ENCODE results near the gene HYPK.
A peak's percentile ranks its signal among the peaks of the same experiment; 100 is the strongest.
"Not testable (repeated sequence)": the region's sequence is repeated elsewhere in the genome, so short reads cannot be mapped to it uniquely, and the experiment has no call there.

HYPK gene

GRCh38 chr15:43795997-43796396 lies 4.4 kb upstream of the HYPK start:
- no peak for DNase-seq (ENCODE audit: low spot score)

GRCh38 chr15:43796566-43796965 lies 3.8 kb upstream of the HYPK start:
- DNase-seq (ENCODE audit: low spot score): no peak

DNA sequence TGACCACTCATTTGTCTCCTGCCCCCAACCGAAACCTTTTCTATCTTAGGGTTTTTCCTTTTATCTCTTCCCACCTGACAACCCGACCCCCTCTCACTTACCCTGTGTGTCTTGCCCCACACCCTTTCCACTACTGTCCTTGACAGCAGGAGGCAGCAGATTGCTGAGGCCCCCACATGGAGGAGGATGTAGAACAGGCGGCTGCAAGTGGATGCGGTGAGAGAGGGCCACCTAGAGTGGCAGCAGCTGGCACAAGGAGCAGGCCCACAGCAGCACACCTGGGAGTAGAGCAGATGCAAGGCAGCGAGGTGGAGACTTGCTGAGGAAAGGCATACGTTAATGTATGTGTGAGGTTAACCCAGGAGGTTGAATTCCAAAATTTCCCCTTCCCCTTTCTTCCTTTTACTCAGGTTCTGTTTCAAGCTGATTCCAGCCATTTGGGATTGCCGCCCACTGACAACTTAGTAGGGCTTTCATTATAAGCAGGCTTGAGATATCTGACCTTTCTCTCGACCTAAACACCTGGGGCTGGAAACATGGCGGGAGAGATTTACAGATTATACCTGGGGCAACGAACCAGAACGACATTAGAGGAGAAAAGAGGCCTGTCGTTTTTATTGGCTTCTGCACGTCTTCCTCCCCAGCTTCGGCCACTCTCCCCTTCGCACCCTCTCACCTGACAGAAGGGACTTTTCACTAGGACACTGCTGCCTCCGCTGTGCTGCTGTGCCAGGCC lies 1.0 kb upstream of the HYPK start:
- no peak for DNase-seq (ENCODE audit: low spot score)

DNA sequence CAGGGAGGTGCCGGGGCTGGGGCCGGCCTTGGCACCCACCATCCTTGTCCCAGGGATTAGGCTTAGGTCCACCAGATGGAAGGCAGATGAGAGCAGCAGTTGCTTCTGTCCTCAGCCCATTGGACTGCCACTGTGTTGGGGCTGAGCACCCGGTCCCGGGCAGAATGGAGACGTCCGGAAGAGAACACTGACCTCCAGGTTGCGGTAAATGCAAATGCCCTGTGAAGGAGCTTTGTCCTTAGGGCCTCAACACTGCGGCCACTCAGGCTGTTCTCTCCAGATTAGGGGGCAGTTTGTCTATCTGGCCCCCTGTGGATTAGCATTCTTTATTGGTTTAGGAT lies 484 bp upstream of the HYPK start, which contains the start of gene SERINC4:
Gene SERINC4, minus strand, starts transcription at position 276 of the 341 bp plus-strand sequence. Its CDS starts 234 bp downstream, at position 42.
- no peak for DNase-seq (ENCODE audit: low spot score)

GRCh38 chr15:43802676-43803075 lies 2.3 kb downstream of the HYPK start:
- DNase-seq (ENCODE audit: low spot score): not testable (repeated sequence)

DNA sequence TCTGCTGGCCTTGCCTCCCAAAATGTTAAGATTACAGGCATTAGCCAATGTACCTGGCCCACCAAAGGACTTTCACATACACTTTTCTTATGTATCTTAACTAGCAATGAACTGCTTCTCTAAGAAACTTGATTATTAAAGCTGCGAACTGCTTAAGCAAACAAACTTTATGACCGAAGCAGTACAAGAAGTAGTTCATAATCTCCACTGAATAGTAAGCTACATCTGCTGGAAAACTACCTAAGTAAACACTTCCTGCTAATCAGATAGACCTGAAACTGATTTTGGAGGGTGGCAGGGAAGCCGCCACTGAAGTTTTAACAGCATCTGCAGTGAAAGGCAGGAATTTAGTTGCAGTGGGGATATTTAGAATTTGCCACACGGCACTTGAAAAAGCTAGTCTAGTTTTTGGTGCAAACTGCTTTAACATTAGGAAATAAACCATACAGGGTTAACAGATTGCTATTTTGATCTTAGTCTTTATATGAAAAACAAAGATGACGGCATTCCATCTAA lies 8.1 kb downstream of the HYPK start:
- no peak for DNase-seq (ENCODE audit: low spot score)

DNA sequence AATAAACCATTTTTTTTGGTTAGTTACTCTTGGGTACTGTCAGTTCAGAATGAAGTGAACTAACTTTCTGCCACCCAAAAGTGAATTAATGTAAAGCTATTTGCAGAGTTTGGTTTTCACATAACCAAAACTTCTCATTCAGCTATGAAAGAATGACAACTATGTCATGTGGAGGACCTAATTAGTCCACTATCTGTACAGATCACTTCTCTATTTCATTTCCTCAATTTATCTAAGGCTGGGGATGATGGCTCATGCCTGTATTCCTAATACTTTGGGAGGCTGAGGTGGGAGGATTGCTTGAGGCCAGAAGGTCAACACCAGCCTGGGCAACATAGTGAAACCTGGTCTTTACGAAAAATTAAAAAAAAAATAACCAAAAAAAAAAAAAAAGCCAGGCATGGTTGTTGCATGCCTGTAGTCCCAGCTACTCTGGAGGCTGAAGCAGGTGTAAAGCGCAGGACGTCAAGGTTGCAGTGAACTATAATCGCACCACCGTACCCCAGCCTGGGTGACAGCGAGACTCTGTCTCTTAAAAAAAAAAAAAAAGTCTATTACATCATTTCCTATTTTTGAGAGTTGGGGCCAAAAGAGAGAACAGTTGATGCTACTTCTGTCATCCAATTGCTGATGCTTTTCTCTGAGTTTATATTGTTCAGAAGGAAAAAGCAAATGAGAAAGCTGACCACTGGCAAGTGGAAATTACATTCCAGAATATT lies 8.7 kb downstream of the HYPK start:
- no peak for DNase-seq (ENCODE audit: low spot score)

GRCh38 chr15:43815064-43815463 lies 14.7 kb downstream of the HYPK start:
- not testable (repeated sequence) for DNase-seq (ENCODE audit: low spot score)

GRCh38 chr15:43821505-43821904 lies 21.1 kb downstream of the HYPK start:
- DNase-seq (ENCODE audit: low spot score): no peak

GRCh38 chr15:43824302-43825246 lies 24.2 kb downstream of the HYPK start, which contains the start of gene MFAP1:
Gene MFAP1 (minus strand): TSS chr15:43824690. CDS start chr15:43824569, 121 bp downstream.
- peak; percentile 93 for DNase-seq (ENCODE audit: low spot score)

- not testable (repeated sequence) for DNase-seq (ENCODE audit: low spot score)
These were observed 24.9 kb downstream of the HYPK start for GRCh38 chr15:43825305-43825704.

DNA sequence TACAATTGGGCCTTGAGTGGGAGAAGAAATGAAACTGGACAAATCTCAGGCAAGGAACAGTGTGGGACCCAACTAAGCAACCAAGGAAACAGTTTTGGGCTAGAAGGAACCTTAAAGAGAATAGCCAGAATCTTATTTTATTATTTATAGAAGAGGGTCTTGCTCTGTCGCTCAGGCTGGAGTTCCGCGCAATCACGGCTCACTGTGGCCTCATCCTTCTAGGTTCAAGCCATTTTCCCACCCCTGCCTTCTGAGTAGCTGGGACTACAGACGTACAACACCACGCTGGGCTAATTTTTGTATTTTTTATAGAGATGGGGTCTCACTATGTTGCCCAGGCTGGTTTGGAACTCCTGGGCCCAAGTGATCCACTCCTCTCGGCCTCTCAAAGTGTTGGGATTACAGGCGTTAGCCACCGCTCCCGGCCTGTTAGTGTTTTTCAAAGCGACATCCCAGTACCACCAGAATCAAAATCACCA lies 25.7 kb downstream of the HYPK start:
- no peak for DNase-seq (ENCODE audit: low spot score)

DNA sequence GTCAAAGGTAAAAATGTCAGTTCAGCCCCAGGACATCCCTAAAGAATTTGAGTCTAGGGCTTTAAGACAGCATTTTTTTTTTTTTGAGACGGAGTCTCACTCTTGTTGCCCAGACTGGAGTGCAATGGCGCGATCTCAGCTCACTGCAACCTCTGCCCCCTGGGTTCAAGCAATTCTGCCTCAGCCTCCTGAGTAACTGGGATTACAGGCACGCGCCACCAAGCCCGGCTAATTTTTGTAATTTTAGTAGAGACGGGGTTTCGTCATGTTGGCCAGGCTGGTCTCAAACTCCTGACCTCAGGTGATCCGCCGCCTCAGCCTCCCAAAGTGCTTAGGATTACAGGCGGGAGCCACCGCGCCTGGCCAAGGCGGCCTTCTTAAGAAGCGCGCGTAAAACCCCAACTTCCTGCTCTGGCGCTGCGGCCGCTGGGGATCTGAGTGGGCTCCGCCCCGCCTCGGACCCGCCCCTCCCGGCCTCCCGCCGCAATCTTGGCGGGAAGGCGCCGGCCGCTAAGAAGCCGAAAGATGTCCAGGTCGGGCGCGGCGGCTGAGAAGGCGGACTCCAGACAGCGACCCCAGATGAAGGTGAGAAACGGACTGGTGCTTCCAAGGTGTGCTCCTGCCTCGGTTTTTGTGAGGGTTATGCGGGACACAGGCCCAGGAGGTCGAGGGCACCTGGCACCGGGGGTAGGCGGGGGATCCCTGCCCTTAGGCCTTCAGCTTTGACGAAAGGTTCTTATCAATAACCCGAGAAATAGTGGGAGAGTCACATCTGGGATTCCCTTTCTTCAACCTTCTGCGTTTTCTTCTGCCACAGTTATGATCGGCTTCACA lies 26.3 kb downstream of the HYPK start, which contains the start of gene WDR76:
Gene WDR76, plus strand, starts transcription at position 495 of the 834 bp plus-strand sequence. Its CDS starts 31 bp downstream, at position 526.
- DNase-seq (ENCODE audit: low spot score): peak; percentile 63

DNA sequence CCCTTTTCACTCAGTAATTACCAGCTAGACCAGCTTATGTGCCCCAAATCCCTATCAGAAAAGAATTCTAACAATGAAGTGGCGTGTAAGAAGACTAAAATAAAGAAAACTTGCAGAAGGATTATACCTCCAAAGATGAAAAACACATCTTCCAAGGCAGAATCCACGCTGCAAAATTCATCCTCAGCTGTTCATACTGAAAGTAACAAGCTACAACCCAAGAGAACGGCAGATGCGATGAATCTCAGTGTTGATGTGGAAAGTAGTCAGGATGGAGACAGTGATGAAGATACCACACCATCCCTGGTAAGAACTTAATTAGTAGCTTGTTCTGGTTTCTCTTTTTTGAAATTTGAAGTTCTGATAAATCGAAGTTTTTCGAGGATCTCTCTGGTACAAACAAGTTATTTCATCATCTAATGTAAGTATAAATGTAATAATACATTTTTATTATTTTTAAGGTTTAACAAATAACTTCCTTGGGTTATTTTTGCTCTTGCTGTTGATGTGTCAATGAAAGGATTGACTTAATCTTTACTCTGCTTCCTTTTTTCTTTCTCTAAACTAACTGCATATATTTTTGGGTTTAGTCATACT lies 27.8 kb downstream of the HYPK start:
- DNase-seq (ENCODE audit: low spot score): peak; percentile 4

DNA sequence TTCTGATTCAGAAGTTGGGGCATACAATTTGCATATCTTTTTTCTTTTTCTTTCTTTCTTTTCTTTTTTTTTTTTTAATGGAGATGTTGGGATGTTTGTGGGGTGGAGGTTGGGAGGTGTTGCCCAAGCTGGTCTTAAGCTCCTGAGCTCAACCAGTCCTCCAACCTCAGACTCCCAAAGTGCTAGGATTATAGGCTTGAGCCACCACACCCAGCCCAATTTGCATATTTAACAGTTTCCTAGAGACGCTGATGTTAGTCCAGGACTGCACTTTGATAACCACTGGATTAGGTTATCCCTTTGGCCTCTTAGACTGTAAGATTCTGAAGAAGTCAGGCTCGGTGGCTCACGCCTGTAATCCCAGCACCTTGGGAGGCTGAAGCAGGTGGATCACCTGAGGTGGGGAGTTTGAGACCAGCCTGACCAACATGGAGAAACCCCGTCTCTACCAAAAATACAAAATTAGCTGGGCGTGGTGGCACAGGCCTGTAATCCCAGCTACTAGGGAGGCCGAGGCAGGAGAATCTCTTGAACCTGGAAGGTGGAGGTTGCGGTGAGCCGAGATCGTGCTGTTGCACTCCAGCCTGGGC lies 29.6 kb downstream of the HYPK start:
- DNase-seq (ENCODE audit: low spot score): not testable (repeated sequence)

- DNase-seq (ENCODE audit: low spot score): not testable (repeated sequence)
These were observed 30.4 kb downstream of the HYPK start for GRCh38 chr15:43830691-43831275.

GRCh38 chr15:43831519-43832052 lies 31.2 kb downstream of the HYPK start:
- DNase-seq (ENCODE audit: low spot score): not testable (repeated sequence)

GRCh38 chr15:43832485-43832884 lies 32.1 kb downstream of the HYPK start:
- DNase-seq (ENCODE audit: low spot score): not testable (repeated sequence)

GRCh38 chr15:43845421-43845820 lies 45.0 kb downstream of the HYPK start:
- no peak for DNase-seq (ENCODE audit: low spot score)

All from kidney capillary endothelial cell (primary cell).